ENCODE measurements around the gene MAP7D2.

The MAP7D2 gene

GRCh38 chrX:20067709-20068561, 48.8 kb downstream of the MAP7D2 start:
- Mint-ChIP-seq H3K27ac (no peak overlapping the region), H3K4me3 (no peak overlapping the region), H3K4me1 (no peaks in the 10 kb centered on the region), H3K36me3 (no peaks in the 10 kb centered on the region), H3K9me3 (no peaks in the 10 kb centered on the region)
- DNase-seq (ENCODE audit: low spot score in 2 of 2) (no peak), ATAC-seq (no peak)

GRCh38 chrX:20066968-20067708, 49.6 kb downstream of the MAP7D2 start:
- ATAC-seq, result peak; percentile 66
- Mint-ChIP-seq H3K4me1 (peaks cover under 1% of the 10 kb centered on the region), H3K36me3 (no peaks in the 10 kb centered on the region), H3K27ac (no peak overlapping the region), H3K9me3 (no peaks in the 10 kb centered on the region), H3K4me3 (no peak overlapping the region)
- DNase-seq (ENCODE audit: low spot score in 2 of 2), result no peak

- Mint-ChIP-seq H3K36me3 (no peaks in the 10 kb centered on the region), H3K9me3 (no peaks in the 10 kb centered on the region), H3K4me3 (no peak overlapping the region), H3K4me1 (peaks cover 9% of the 10 kb centered on the region), H3K27ac (no peak overlapping the region)
- no peak for ATAC-seq
- DNase-seq (ENCODE audit: low spot score in 2 of 2), result no peak
Measured at GRCh38 chrX:20063716-20064351, 52.9 kb downstream of the MAP7D2 start.

GRCh38 chrX:20063153-20063552, 53.6 kb downstream of the MAP7D2 start:
- Mint-ChIP-seq H3K9me3 (no peaks in the 10 kb centered on the region), H3K4me3 (no peak overlapping the region), H3K4me1 (peaks cover 9% of the 10 kb centered on the region), H3K27ac (no peak overlapping the region), H3K36me3 (no peaks in the 10 kb centered on the region)
- DNase-seq (ENCODE audit: low spot score in 2 of 2) (no peak), ATAC-seq (no peak)

GRCh38 chrX:20061855-20062254, 54.9 kb downstream of the MAP7D2 start:
- Mint-ChIP-seq H3K27ac (no peak overlapping the region), H3K4me3 (no peak overlapping the region), H3K9me3 (no peaks in the 10 kb centered on the region), H3K4me1 (peaks cover 9% of the 10 kb centered on the region), H3K36me3 (no peaks in the 10 kb centered on the region)
- ATAC-seq, result no peak
- DNase-seq (ENCODE audit: low spot score in 2 of 2), result no peak

- Mint-ChIP-seq H3K4me1 (peaks cover 9% of the 10 kb centered on the region), H3K36me3 (no peaks in the 10 kb centered on the region), H3K4me3 (no peak overlapping the region), H3K27ac (no peak overlapping the region), H3K9me3 (no peaks in the 10 kb centered on the region)
- DNase-seq (ENCODE audit: low spot score in 2 of 2), result no peak
- peak; percentile 51 for ATAC-seq
Measured at GRCh38 chrX:20060961-20061748, 55.6 kb downstream of the MAP7D2 start.

- no peaks in the 10 kb centered on the region for H3K36me3 Mint-ChIP-seq
Measured at GRCh38 chrX:20059467-20060128, 57.1 kb downstream of the MAP7D2 start.

GRCh38 chrX:20057479-20057878, 59.2 kb downstream of the MAP7D2 start:
- peaks cover 9% of the 10 kb centered on the region for H3K4me1 Mint-ChIP-seq
- H3K36me3 Mint-ChIP-seq, result no peaks in the 10 kb centered on the region
- H3K27ac Mint-ChIP-seq, result no peak overlapping the region
- ATAC-seq (no peak), DNase-seq (ENCODE audit: low spot score in 2 of 2) (no peak)
- no peaks in the 10 kb centered on the region for H3K9me3 Mint-ChIP-seq
- no peak overlapping the region for H3K4me3 Mint-ChIP-seq

More at GRCh38 chrX:20059467-20060128, 57.1 kb downstream of the MAP7D2 start:
- DNase-seq (ENCODE audit: low spot score in 2 of 2), result no peak
- H3K4me1 Mint-ChIP-seq, result peaks cover 9% of the 10 kb centered on the region
- H3K4me3 Mint-ChIP-seq, result no peak overlapping the region
- no peak for ATAC-seq
- H3K27ac Mint-ChIP-seq, result no peak overlapping the region
- no peaks in the 10 kb centered on the region for H3K9me3 Mint-ChIP-seq

GRCh38 chrX:20056704-20057103, 60.0 kb downstream of the MAP7D2 start:
- no peaks in the 10 kb centered on the region for H3K9me3 Mint-ChIP-seq
- H3K36me3 Mint-ChIP-seq, result no peaks in the 10 kb centered on the region
- no peak overlapping the region for H3K27ac Mint-ChIP-seq
- no peak overlapping the region for H3K4me3 Mint-ChIP-seq
- ATAC-seq (peak; percentile 80), DNase-seq (ENCODE audit: low spot score in 2 of 2) (no peak)
- peaks cover 5% of the 10 kb centered on the region for H3K4me1 Mint-ChIP-seq

- ATAC-seq (no peak), DNase-seq (ENCODE audit: low spot score in 2 of 2) (no peak)
- Mint-ChIP-seq H3K36me3 (no peaks in the 10 kb centered on the region), H3K27ac (no peak overlapping the region), H3K9me3 (no peaks in the 10 kb centered on the region), H3K4me3 (no peak overlapping the region), H3K4me1 (no peaks in the 10 kb centered on the region)
Measured at GRCh38 chrX:20053537-20053936, 63.2 kb downstream of the MAP7D2 start.

GRCh38 chrX:20046864-20047263, 69.8 kb downstream of the MAP7D2 start:
- H3K9me3 Mint-ChIP-seq, result no peaks in the 10 kb centered on the region
- H3K27ac Mint-ChIP-seq, result no peak overlapping the region
- DNase-seq (ENCODE audit: low spot score in 2 of 2) (no peak), ATAC-seq (no peak)
- no peak overlapping the region for H3K4me3 Mint-ChIP-seq
- H3K36me3 Mint-ChIP-seq, result no peaks in the 10 kb centered on the region
- no peaks in the 10 kb centered on the region for H3K4me1 Mint-ChIP-seq

GRCh38 chrX:20046223-20046622, 70.5 kb downstream of the MAP7D2 start:
- no peak overlapping the region for H3K27ac Mint-ChIP-seq
- ATAC-seq, result no peak

GRCh38 chrX:20042221-20042620, 74.5 kb downstream of the MAP7D2 start:
- Mint-ChIP-seq H3K27ac (no peak overlapping the region), H3K4me3 (no peak overlapping the region), H3K36me3 (no peaks in the 10 kb centered on the region), H3K4me1 (no peaks in the 10 kb centered on the region), H3K9me3 (no peaks in the 10 kb centered on the region)
- no peak for ATAC-seq
- no peak for DNase-seq (ENCODE audit: low spot score in 2 of 2)

More at GRCh38 chrX:20046223-20046622, 70.5 kb downstream of the MAP7D2 start:
- DNase-seq (ENCODE audit: low spot score in 2 of 2), result no peak
- Mint-ChIP-seq H3K4me1 (no peaks in the 10 kb centered on the region), H3K4me3 (no peak overlapping the region), H3K36me3 (no peaks in the 10 kb centered on the region), H3K9me3 (no peaks in the 10 kb centered on the region)

- Mint-ChIP-seq H3K9me3 (no peaks in the 10 kb centered on the region), H3K4me1 (no peaks in the 10 kb centered on the region)
- DNase-seq (ENCODE audit: low spot score in 2 of 2), result no peak
Measured at GRCh38 chrX:20038966-20039365, 77.7 kb downstream of the MAP7D2 start.

More at GRCh38 chrX:20038966-20039365, 77.7 kb downstream of the MAP7D2 start:
- Mint-ChIP-seq H3K4me3 (no peak overlapping the region), H3K27ac (no peak overlapping the region), H3K36me3 (no peaks in the 10 kb centered on the region)
- ATAC-seq, result no peak

Data from stimulated activated effector memory CD8-positive, alpha-beta T cell treated with anti-CD3 and anti-CD28 coated beads, Interleukin-12 subunit alpha, Interleukin-12 subunit beta, amount 100 ng/mL, for 72 hours (primary cell).